Breast epithelium (tissue), 3 donors: Measurements from ENCODE around the gene CIT.
"Not testable (repeated sequence)": the region's sequence is repeated elsewhere in the genome, so short reads cannot be mapped to it uniquely, and the experiment has no call there.

Experiments used
- POLR2AphosphoS5 ChIP-seq, 3 donors: sonication (generic); formaldehyde crosslinking; IDR thresholded peaks; one replicate each; pipeline ENCODE4 v1.6.1; 2017; ENCODE audit warnings: antibody characterized with exemption in 3 of 3
- TF ChIP-seq, protein P1 (sequence below), 3 donors: fragments of 450-650 bp; IDR thresholded peaks; one replicate each; pipeline ENCODE4 v1.5.1; 2016 to 2017; ENCODE audit warnings: antibody characterized with exemption in 3 of 3, mild to moderate bottlenecking in 3 of 3, moderate library complexity in 3 of 3

DNA sequence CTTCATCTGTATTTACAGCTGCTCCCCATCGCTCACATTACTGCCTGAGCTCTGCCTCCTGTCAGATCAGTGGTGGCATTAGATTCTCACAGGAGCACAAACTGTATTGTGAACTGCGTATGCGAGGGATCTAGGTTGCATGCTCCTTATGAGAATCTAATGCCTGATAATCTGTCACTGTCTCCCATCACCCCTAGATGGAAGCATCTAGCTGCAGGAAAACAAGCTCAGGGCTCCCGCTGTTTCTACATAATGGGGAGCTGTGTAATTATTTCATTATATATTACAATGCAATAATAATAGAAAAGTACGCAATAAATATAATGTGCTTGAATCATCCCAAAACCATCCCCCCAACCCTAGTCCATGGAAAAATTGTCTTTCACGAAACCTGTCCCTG lies 219.0 kb downstream of the CIT start:
- TF ChIP-seq, protein P1, sequence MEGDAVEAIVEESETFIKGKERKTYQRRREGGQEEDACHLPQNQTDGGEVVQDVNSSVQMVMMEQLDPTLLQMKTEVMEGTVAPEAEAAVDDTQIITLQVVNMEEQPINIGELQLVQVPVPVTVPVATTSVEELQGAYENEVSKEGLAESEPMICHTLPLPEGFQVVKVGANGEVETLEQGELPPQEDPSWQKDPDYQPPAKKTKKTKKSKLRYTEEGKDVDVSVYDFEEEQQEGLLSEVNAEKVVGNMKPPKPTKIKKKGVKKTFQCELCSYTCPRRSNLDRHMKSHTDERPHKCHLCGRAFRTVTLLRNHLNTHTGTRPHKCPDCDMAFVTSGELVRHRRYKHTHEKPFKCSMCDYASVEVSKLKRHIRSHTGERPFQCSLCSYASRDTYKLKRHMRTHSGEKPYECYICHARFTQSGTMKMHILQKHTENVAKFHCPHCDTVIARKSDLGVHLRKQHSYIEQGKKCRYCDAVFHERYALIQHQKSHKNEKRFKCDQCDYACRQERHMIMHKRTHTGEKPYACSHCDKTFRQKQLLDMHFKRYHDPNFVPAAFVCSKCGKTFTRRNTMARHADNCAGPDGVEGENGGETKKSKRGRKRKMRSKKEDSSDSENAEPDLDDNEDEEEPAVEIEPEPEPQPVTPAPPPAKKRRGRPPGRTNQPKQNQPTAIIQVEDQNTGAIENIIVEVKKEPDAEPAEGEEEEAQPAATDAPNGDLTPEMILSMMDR (IDR thresholded peaks at IDR 0.05): not testable (repeated sequence)
- TF ChIP-seq POLR2AphosphoS5 (IDR thresholded peaks at IDR 0.05): not testable (repeated sequence)
